ENCODE data around the gene TAS2R60. TPM values are rescaled to one million over a fixed set of nuclear protein-coding genes. Genes with fewer than 3 reads are reported as not detected.
A peak's percentile ranks its signal among the peaks of the same experiment; 100 is the strongest.
"Not testable (repeated sequence)": the region's sequence is repeated elsewhere in the genome, so short reads cannot be mapped to it uniquely, and the experiment has no call there.

Gene TAS2R60
- total and polyA plus RNA-seq, 7 experiments from 2014 or later: 0.33 to 2.5 (median 1.5) TPM; not detected in 2

GRCh38 chr7:143463957-143464356, 20.7 kb downstream of the TAS2R60 start:
- no peak for ATAC-seq
- H3K4me3 ChIP-seq (ENCODE audit: low read length): no peak overlapping the region
- no peaks in the 10 kb centered on the region for H3K27me3 ChIP-seq (ENCODE audit: control insufficient read depth in 2 of 2, insufficient read depth in 2 of 2, low read length in 2 of 2)
- H3K27ac Mint-ChIP-seq: no peak overlapping the region
- CTCF ChIA-PET: interaction anchor here (0.6 kb wide), 2 partner anchors 20 to 155 kb away, joined by 3 read pairs; no protein-coding TSS in a partner anchor
- no peak overlapping the region for H3K27ac ChIP-seq (ENCODE audit: low read depth, low read length)
- no peaks in the 10 kb centered on the region for H3K36me3 ChIP-seq (ENCODE audit: control insufficient read depth in 2 of 3, insufficient read depth in 3 of 3, low read length in 3 of 3)
- peaks cover 0 to 5% (median 0%) of the 10 kb centered on the region in 3 experiments for H3K9me3 ChIP-seq (ENCODE audit: control insufficient read depth in 2 of 3, low read length in 3 of 3)
- intact Hi-C loops (cut with micrococcal nuclease): no loop called here
- H3K9me3 Mint-ChIP-seq: peaks cover 0 to 24% (median 7%) of the 10 kb centered on the region in 11 donors
- peaks cover 0 to 23% (median 10%) of the 10 kb centered on the region in 7 donors for H3K4me1 Mint-ChIP-seq
- peaks cover 0 to 3% (median 0%) of the 10 kb centered on the region in 5 donors for H3K27me3 Mint-ChIP-seq
- H3K36me3 Mint-ChIP-seq: peaks cover 0 to 75% (median 59%) of the 10 kb centered on the region in 5 donors
- no peak for DNase-seq
- H3K4me1 ChIP-seq (ENCODE audit: control insufficient read depth in 2 of 2, insufficient read depth in 2 of 2, low read length in 2 of 2): no peaks in the 10 kb centered on the region
- H3K4me3 Mint-ChIP-seq: no peak overlapping the region
- POLR2A ChIA-PET: interaction anchor here (0.7 kb wide), 1 partner anchor 29 kb away, joined by 3 read pairs; no protein-coding TSS in a partner anchor

GRCh38 chr7:143467724-143468123, 24.5 kb downstream of the TAS2R60 start:
- Mint-ChIP-seq H3K27ac (peak overlapping the region in 1 of 9 donors; percentile 26), H3K4me3 (no peak overlapping the region), H3K27me3 (peaks cover 0 to 6% (median 0%) of the 10 kb centered on the region in 5 donors), H3K9me3 (peaks cover 0 to 18% (median 7%) of the 10 kb centered on the region in 11 donors), H3K4me1 (peaks cover 0 to 23% (median 11%) of the 10 kb centered on the region in 7 donors), H3K36me3 (peaks cover 0 to 75% (median 58%) of the 10 kb centered on the region in 5 donors)
- H3K4me1 ChIP-seq (ENCODE audit: control insufficient read depth in 2 of 2, insufficient read depth in 2 of 2, low read length in 2 of 2): no peaks in the 10 kb centered on the region
- H3K27ac ChIP-seq (ENCODE audit: low read depth, low read length): no peak overlapping the region
- POLR2A ChIA-PET: no interaction called here
- ATAC-seq (no peak), DNase-seq (no peak)
- H3K36me3 ChIP-seq (ENCODE audit: control insufficient read depth in 2 of 3, insufficient read depth in 3 of 3, low read length in 3 of 3): no peaks in the 10 kb centered on the region
- CTCF ChIA-PET: no interaction called here
- no peaks in the 10 kb centered on the region for H3K27me3 ChIP-seq (ENCODE audit: control insufficient read depth in 2 of 2, insufficient read depth in 2 of 2, low read length in 2 of 2)
- no peak overlapping the region for H3K4me3 ChIP-seq (ENCODE audit: low read length)
- intact Hi-C loops (cut with micrococcal nuclease): no loop called here
- no peaks in the 10 kb centered on the region for H3K9me3 ChIP-seq (ENCODE audit: control insufficient read depth in 2 of 3, low read length in 3 of 3)

- peaks cover 0 to 22% (median 12%) of the 10 kb centered on the region in 7 donors for H3K4me1 Mint-ChIP-seq
- H3K9me3 ChIP-seq (ENCODE audit: control insufficient read depth in 2 of 3, low read length in 3 of 3); ATAC-seq; DNase-seq; H3K27me3 ChIP-seq (ENCODE audit: control insufficient read depth in 2 of 2, insufficient read depth in 2 of 2, low read length in 2 of 2); intact Hi-C loops (cut with micrococcal nuclease); CTCF ChIA-PET; POLR2A ChIA-PET; H3K4me1 ChIP-seq (ENCODE audit: control insufficient read depth in 2 of 2, insufficient read depth in 2 of 2, low read length in 2 of 2); H3K4me3 ChIP-seq (ENCODE audit: low read length); H3K36me3 ChIP-seq (ENCODE audit: control insufficient read depth in 2 of 3, insufficient read depth in 3 of 3, low read length in 3 of 3); H3K27ac ChIP-seq (ENCODE audit: low read depth, low read length): not testable (repeated sequence)
- peak overlapping the region in 1 of 9 donors; percentile 77 for H3K27ac Mint-ChIP-seq
- H3K4me3 Mint-ChIP-seq: peak overlapping the region in 1 of 10 donors; percentile 6
- peaks cover 0 to 14% (median 0%) of the 10 kb centered on the region in 5 donors for H3K27me3 Mint-ChIP-seq
- peaks cover 0 to 49% (median 35%) of the 10 kb centered on the region in 5 donors for H3K36me3 Mint-ChIP-seq
- peaks cover 0 to 20% (median 6%) of the 10 kb centered on the region in 11 donors for H3K9me3 Mint-ChIP-seq
Observed at GRCh38 chr7:143472071-143472689, 28.9 kb downstream of the TAS2R60 start.

- no peak within 1 kb of the TSS for H3K27ac ChIP-seq (ENCODE audit: low read depth, low read length)
- peaks cover 0 to 8% (median 0%) of the 10 kb centered on the region in 11 donors for H3K9me3 Mint-ChIP-seq
- peaks cover 0 to 18% (median 5%) of the 10 kb centered on the region in 5 donors for H3K36me3 Mint-ChIP-seq
- H3K27ac Mint-ChIP-seq: peak within 1 kb of the TSS in 2 of 9 donors; percentile 9 to 23
- intact Hi-C loops (cut with micrococcal nuclease): no loop called here
- ATAC-seq: no peak
- H3K27me3 ChIP-seq (ENCODE audit: control insufficient read depth in 2 of 2, insufficient read depth in 2 of 2, low read length in 2 of 2): no peaks in the 10 kb centered on the region
- no peak within 1 kb of the TSS for H3K4me3 ChIP-seq (ENCODE audit: low read length)
- DNase-seq: no peak
- H3K4me3 Mint-ChIP-seq: no peak within 1 kb of the TSS
- peaks cover 0 to 57% (median 44%) of the 10 kb centered on the region in 7 donors for H3K4me1 Mint-ChIP-seq
- ChIA-PET POLR2A (no interaction called here), CTCF (no interaction called here)
- H3K9me3 ChIP-seq (ENCODE audit: control insufficient read depth in 2 of 3, low read length in 3 of 3): no peaks in the 10 kb centered on the region
- H3K4me1 ChIP-seq (ENCODE audit: control insufficient read depth in 2 of 2, insufficient read depth in 2 of 2, low read length in 2 of 2): peaks cover 0 to 8% of the 10 kb centered on the region in 2 donors
- H3K36me3 ChIP-seq (ENCODE audit: control insufficient read depth in 2 of 3, insufficient read depth in 3 of 3, low read length in 3 of 3): no peaks in the 10 kb centered on the region
- H3K27me3 Mint-ChIP-seq: peaks cover 0 to 11% (median 0%) of the 10 kb centered on the region in 5 donors
Observed at GRCh38 chr7:143477501-143478150, 34.4 kb downstream of the TAS2R60 start, which contains the start of gene TAS2R41. TAS2R41 (plus strand) TSS chr7:143477873; CDS start chr7:143477873, 0 bp downstream.

- no peak for DNase-seq
- H3K27ac Mint-ChIP-seq: no peak overlapping the region
- H3K4me1 Mint-ChIP-seq: peaks cover 0 to 60% (median 44%) of the 10 kb centered on the region in 7 donors
- no peak overlapping the region for H3K27ac ChIP-seq (ENCODE audit: low read depth, low read length)
- peaks cover 0 to 8% of the 10 kb centered on the region in 2 donors for H3K4me1 ChIP-seq (ENCODE audit: control insufficient read depth in 2 of 2, insufficient read depth in 2 of 2, low read length in 2 of 2)
- H3K4me3 ChIP-seq (ENCODE audit: low read length): no peak overlapping the region
- POLR2A ChIA-PET: no interaction called here
- H3K27me3 ChIP-seq (ENCODE audit: control insufficient read depth in 2 of 2, insufficient read depth in 2 of 2, low read length in 2 of 2): no peaks in the 10 kb centered on the region
- no peaks in the 10 kb centered on the region for H3K9me3 ChIP-seq (ENCODE audit: control insufficient read depth in 2 of 3, low read length in 3 of 3)
- peaks cover 0 to 18% (median 8%) of the 10 kb centered on the region in 5 donors for H3K36me3 Mint-ChIP-seq
- H3K36me3 ChIP-seq (ENCODE audit: control insufficient read depth in 2 of 3, insufficient read depth in 3 of 3, low read length in 3 of 3): no peaks in the 10 kb centered on the region
- CTCF ChIA-PET: no interaction called here
- ATAC-seq: no peak
- peak overlapping the region in 1 of 10 donors; percentile 19 for H3K4me3 Mint-ChIP-seq
- H3K9me3 Mint-ChIP-seq: peaks cover 0 to 5% (median 0%) of the 10 kb centered on the region in 11 donors
- intact Hi-C loops (cut with micrococcal nuclease): no loop called here
- peaks cover 0 to 4% (median 0%) of the 10 kb centered on the region in 5 donors for H3K27me3 Mint-ChIP-seq
Observed at GRCh38 chr7:143479055-143479766, 36.0 kb downstream of the TAS2R60 start.

GRCh38 chr7:143480501-143480900, 37.2 kb downstream of the TAS2R60 start:
- no peaks in the 10 kb centered on the region for H3K9me3 Mint-ChIP-seq
- Histone ChIP-seq H3K36me3 (ENCODE audit: control insufficient read depth in 2 of 3, insufficient read depth in 3 of 3, low read length in 3 of 3) (no peaks in the 10 kb centered on the region), H3K9me3 (ENCODE audit: control insufficient read depth in 2 of 3, low read length in 3 of 3) (no peaks in the 10 kb centered on the region), H3K4me1 (ENCODE audit: control insufficient read depth in 2 of 2, insufficient read depth in 2 of 2, low read length in 2 of 2) (peaks cover 0 to 8% of the 10 kb centered on the region in 2 donors), H3K4me3 (ENCODE audit: low read length) (no peak overlapping the region), H3K27ac (ENCODE audit: low read depth, low read length) (no peak overlapping the region), H3K27me3 (ENCODE audit: control insufficient read depth in 2 of 2, insufficient read depth in 2 of 2, low read length in 2 of 2) (no peaks in the 10 kb centered on the region)
- DNase-seq (no peak), ATAC-seq (no peak)
- POLR2A ChIA-PET: no interaction called here
- peak overlapping the region in 1 of 10 donors; percentile 44 for H3K4me3 Mint-ChIP-seq
- H3K27me3 Mint-ChIP-seq: no peaks in the 10 kb centered on the region
- no peak overlapping the region for H3K27ac Mint-ChIP-seq
- intact Hi-C loops (cut with micrococcal nuclease): no loop called here
- peaks cover 0 to 18% (median 5%) of the 10 kb centered on the region in 5 donors for H3K36me3 Mint-ChIP-seq
- peaks cover 0 to 65% (median 44%) of the 10 kb centered on the region in 7 donors for H3K4me1 Mint-ChIP-seq
- CTCF ChIA-PET: interaction anchor here (0.6 kb wide), 1 partner anchor 105 kb away, joined by 3 read pairs; no protein-coding TSS in a partner anchor

All from naive thymus-derived CD4-positive, alpha-beta T cell (primary cell).